GM23338 (cell line): ENCODE data around the gene RASSF4. TPM values are rescaled to one million over a fixed set of nuclear protein-coding genes. Genes with fewer than 3 reads are reported as not detected.

Experiments used
- CTCF ChIP-seq, 2 experiments: fragments of 200-600 bp in 1 of 2; sonication (generic) in 1 of 2; conservative IDR thresholded peaks; 2 replicates each; pipeline versions ENCODE4 v1.5.1 to v1.6.1; 2016 to 2017; ENCODE audit warnings: antibody characterized with exemption in 2 of 2, low read depth in 2 of 2, mild to moderate bottlenecking in 2 of 2, moderate library complexity in 1 of 2
- polyA plus RNA-seq: library from polyadenylated mRNA; unstranded; fragments of >200 nt; fragmentation: Nextera tagmentation; extraction: Ambion mirVana; gene quantifications from 2 replicates; pipeline ENCODE4 v1.2.1, GENCODE V29; 2016
- total RNA-seq: library from RNA; depleted of rRNA; stranded (reverse); fragments of >200 nt; shearing (Covaris generic); gene quantifications from 2 replicates; pipeline ENCODE4 v1.2.3, GENCODE V29; 2014
- TF ChIP-seq, protein P1 (sequence below): fragments of 250-450 bp; sonication (Bioruptor Pico); IDR thresholded peaks from 2 replicates; pipeline ENCODE4 v1.5.0; 2020; ENCODE audit warnings: mild to moderate bottlenecking, moderate library complexity
- TF ChIP-seq, protein P2 (sequence below): IDR thresholded peaks from 2 replicates; pipeline ENCODE4 v1.6.1; 2016; ENCODE audit warnings: antibody characterized with exemption
- TF ChIP-seq, protein P3 (sequence below): IDR thresholded peaks from one replicate; pipeline ENCODE4 v1.6.1; 2018; ENCODE audit warnings: antibody characterized with exemption; ENCODE audit not compliant: unreplicated experiment

RASSF4 gene
- total and polyA plus RNA-seq, 2 experiments from 2014 or later, result 12.4 to 13.6 TPM

GRCh38 chr10:44961230-44961571, 1.6 kb downstream of the RASSF4 start (continued):
- TF ChIP-seq, protein P1, sequence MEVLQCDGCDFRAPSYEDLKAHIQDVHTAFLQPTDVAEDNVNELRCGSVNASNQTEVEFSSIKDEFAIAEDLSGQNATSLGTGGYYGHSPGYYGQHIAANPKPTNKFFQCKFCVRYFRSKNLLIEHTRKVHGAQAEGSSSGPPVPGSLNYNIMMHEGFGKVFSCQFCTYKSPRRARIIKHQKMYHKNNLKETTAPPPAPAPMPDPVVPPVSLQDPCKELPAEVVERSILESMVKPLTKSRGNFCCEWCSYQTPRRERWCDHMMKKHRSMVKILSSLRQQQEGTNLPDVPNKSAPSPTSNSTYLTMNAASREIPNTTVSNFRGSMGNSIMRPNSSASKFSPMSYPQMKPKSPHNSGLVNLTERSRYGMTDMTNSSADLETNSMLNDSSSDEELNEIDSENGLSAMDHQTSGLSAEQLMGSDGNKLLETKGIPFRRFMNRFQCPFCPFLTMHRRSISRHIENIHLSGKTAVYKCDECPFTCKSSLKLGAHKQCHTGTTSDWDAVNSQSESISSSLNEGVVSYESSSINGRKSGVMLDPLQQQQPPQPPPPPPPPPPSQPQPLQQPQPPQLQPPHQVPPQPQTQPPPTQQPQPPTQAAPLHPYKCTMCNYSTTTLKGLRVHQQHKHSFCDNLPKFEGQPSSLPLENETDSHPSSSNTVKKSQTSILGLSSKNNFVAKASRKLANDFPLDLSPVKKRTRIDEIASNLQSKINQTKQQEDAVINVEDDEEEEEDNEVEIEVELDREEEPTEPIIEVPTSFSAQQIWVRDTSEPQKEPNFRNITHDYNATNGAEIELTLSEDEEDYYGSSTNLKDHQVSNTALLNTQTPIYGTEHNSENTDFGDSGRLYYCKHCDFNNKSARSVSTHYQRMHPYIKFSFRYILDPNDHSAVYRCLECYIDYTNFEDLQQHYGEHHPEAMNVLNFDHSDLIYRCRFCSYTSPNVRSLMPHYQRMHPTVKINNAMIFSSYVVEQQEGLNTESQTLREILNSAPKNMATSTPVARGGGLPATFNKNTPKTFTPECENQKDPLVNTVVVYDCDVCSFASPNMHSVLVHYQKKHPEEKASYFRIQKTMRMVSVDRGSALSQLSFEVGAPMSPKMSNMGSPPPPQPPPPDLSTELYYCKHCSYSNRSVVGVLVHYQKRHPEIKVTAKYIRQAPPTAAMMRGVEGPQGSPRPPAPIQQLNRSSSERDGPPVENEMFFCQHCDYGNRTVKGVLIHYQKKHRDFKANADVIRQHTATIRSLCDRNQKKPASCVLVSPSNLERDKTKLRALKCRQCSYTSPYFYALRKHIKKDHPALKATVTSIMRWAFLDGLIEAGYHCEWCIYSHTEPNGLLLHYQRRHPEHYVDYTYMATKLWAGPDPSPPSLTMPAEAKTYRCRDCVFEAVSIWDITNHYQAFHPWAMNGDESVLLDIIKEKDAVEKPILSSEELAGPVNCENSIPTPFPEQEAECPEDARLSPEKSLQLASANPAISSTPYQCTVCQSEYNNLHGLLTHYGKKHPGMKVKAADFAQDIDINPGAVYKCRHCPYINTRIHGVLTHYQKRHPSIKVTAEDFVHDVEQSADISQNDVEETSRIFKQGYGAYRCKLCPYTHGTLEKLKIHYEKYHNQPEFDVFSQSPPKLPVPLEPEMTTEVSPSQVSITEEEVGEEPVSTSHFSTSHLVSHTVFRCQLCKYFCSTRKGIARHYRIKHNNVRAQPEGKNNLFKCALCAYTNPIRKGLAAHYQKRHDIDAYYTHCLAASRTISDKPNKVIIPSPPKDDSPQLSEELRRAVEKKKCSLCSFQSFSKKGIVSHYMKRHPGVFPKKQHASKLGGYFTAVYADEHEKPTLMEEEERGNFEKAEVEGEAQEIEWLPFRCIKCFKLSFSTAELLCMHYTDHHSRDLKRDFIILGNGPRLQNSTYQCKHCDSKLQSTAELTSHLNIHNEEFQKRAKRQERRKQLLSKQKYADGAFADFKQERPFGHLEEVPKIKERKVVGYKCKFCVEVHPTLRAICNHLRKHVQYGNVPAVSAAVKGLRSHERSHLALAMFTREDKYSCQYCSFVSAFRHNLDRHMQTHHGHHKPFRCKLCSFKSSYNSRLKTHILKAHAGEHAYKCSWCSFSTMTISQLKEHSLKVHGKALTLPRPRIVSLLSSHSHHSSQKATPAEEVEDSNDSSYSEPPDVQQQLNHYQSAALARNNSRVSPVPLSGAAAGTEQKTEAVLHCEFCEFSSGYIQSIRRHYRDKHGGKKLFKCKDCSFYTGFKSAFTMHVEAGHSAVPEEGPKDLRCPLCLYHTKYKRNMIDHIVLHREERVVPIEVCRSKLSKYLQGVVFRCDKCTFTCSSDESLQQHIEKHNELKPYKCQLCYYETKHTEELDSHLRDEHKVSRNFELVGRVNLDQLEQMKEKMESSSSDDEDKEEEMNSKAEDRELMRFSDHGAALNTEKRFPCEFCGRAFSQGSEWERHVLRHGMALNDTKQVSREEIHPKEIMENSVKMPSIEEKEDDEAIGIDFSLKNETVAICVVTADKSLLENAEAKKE (CRISPR knock-in tag), result no peak
- TF ChIP-seq, protein P2, sequence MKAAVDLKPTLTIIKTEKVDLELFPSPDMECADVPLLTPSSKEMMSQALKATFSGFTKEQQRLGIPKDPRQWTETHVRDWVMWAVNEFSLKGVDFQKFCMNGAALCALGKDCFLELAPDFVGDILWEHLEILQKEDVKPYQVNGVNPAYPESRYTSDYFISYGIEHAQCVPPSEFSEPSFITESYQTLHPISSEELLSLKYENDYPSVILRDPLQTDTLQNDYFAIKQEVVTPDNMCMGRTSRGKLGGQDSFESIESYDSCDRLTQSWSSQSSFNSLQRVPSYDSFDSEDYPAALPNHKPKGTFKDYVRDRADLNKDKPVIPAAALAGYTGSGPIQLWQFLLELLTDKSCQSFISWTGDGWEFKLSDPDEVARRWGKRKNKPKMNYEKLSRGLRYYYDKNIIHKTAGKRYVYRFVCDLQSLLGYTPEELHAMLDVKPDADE, result no peak
- no peak for TF ChIP-seq CTCF (conservative IDR thresholded peaks at IDR 0.05; ENCODE audit: low read depth in 2 of 2)
- TF ChIP-seq, protein P3, sequence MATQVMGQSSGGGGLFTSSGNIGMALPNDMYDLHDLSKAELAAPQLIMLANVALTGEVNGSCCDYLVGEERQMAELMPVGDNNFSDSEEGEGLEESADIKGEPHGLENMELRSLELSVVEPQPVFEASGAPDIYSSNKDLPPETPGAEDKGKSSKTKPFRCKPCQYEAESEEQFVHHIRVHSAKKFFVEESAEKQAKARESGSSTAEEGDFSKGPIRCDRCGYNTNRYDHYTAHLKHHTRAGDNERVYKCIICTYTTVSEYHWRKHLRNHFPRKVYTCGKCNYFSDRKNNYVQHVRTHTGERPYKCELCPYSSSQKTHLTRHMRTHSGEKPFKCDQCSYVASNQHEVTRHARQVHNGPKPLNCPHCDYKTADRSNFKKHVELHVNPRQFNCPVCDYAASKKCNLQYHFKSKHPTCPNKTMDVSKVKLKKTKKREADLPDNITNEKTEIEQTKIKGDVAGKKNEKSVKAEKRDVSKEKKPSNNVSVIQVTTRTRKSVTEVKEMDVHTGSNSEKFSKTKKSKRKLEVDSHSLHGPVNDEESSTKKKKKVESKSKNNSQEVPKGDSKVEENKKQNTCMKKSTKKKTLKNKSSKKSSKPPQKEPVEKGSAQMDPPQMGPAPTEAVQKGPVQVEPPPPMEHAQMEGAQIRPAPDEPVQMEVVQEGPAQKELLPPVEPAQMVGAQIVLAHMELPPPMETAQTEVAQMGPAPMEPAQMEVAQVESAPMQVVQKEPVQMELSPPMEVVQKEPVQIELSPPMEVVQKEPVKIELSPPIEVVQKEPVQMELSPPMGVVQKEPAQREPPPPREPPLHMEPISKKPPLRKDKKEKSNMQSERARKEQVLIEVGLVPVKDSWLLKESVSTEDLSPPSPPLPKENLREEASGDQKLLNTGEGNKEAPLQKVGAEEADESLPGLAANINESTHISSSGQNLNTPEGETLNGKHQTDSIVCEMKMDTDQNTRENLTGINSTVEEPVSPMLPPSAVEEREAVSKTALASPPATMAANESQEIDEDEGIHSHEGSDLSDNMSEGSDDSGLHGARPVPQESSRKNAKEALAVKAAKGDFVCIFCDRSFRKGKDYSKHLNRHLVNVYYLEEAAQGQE, result no peak
